ENCODE measurements around the gene PDE6C.

DNA sequence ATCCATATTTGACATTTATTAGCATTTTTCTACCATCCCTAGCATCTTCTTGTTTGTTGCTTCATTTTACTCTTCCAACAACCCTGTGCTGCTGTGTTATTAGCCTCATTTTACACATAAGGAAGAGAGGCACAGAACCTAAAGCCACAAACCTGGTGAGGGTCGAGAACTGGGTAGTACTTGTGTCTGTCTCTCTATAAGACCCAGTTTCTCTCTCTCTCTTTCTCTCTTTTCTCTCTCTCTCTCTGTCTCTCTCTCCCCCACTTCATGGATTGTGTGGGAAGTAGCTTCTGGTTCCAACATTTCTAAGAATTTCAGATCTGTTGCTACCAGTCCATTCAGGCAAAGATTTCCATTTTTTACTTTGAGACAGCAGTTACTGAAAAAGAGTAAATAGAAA, 91.5 kb downstream of the PDE6C start:
- TF ChIP-seq, protein P1, sequence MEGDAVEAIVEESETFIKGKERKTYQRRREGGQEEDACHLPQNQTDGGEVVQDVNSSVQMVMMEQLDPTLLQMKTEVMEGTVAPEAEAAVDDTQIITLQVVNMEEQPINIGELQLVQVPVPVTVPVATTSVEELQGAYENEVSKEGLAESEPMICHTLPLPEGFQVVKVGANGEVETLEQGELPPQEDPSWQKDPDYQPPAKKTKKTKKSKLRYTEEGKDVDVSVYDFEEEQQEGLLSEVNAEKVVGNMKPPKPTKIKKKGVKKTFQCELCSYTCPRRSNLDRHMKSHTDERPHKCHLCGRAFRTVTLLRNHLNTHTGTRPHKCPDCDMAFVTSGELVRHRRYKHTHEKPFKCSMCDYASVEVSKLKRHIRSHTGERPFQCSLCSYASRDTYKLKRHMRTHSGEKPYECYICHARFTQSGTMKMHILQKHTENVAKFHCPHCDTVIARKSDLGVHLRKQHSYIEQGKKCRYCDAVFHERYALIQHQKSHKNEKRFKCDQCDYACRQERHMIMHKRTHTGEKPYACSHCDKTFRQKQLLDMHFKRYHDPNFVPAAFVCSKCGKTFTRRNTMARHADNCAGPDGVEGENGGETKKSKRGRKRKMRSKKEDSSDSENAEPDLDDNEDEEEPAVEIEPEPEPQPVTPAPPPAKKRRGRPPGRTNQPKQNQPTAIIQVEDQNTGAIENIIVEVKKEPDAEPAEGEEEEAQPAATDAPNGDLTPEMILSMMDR (IDR thresholded peaks at IDR 0.05) = no peak
- TF ChIP-seq POLR2AphosphoS5 (IDR thresholded peaks at IDR 0.05; ENCODE audit: low read depth, low read length) (no peak), SIN3A (IDR thresholded peaks at IDR 0.05; ENCODE audit: borderline replicate concordance, insufficient read depth, low read depth, low read length) (no peak), TCF7L2 (IDR thresholded peaks at IDR 0.05; ENCODE audit: low read depth, low read length) (no peak)
- TF ChIP-seq, protein P2, sequence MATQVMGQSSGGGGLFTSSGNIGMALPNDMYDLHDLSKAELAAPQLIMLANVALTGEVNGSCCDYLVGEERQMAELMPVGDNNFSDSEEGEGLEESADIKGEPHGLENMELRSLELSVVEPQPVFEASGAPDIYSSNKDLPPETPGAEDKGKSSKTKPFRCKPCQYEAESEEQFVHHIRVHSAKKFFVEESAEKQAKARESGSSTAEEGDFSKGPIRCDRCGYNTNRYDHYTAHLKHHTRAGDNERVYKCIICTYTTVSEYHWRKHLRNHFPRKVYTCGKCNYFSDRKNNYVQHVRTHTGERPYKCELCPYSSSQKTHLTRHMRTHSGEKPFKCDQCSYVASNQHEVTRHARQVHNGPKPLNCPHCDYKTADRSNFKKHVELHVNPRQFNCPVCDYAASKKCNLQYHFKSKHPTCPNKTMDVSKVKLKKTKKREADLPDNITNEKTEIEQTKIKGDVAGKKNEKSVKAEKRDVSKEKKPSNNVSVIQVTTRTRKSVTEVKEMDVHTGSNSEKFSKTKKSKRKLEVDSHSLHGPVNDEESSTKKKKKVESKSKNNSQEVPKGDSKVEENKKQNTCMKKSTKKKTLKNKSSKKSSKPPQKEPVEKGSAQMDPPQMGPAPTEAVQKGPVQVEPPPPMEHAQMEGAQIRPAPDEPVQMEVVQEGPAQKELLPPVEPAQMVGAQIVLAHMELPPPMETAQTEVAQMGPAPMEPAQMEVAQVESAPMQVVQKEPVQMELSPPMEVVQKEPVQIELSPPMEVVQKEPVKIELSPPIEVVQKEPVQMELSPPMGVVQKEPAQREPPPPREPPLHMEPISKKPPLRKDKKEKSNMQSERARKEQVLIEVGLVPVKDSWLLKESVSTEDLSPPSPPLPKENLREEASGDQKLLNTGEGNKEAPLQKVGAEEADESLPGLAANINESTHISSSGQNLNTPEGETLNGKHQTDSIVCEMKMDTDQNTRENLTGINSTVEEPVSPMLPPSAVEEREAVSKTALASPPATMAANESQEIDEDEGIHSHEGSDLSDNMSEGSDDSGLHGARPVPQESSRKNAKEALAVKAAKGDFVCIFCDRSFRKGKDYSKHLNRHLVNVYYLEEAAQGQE (IDR thresholded peaks at IDR 0.05; ENCODE audit: insufficient read depth in 1 of 2, low read depth in 2 of 2, low read length in 1 of 2) = no peak

All from Panc1 (cell line).